ENCODE results near the gene MYMX. TPM values are rescaled to one million over a fixed set of nuclear protein-coding genes. Genes with fewer than 3 reads are reported as not detected.

Gene MYMX
- total RNA-seq, 1 experiment from 2014 or later: 1.8 TPM

DNA sequence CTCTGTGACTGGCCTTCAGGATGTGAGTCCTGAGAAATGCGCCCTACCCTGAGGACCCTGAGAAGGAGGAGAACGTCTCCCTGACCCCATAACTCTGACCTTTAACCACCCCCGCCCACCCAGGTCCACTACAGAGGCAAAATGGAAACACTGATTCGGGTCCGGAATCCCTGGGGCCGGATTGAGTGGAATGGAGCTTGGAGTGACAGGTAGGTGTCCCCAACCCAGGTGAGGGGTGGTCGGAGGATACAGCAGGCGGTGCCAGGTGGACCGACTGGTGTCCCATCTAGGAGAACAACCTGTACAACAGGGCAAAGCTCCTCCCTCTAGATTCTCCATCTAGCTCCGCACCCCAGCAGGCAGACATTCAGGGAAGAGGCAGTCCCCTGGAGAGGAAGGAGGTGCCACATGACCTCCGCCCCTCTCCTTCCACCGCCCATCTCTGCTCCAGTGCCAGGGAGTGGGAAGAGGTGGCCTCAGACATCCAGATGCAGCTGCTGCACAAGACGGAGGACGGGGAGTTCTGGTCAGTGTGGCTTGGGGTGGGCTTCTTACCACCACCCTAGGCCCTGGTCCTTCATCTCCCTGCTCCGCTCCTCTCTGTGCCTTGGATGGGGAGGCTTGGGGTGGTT, 40.5 kb upstream of the MYMX start:
- Histone ChIP-seq H3K27ac (ENCODE audit: low read length) (peak overlapping the region; percentile 90), H3K27me3 (ENCODE audit: control insufficient read depth, insufficient read depth, low read length) (no peaks in the 10 kb centered on the region), H3K9me3 (ENCODE audit: control insufficient read depth, insufficient read depth, low read depth, low read length) (no peaks in the 10 kb centered on the region), H3K4me1 (ENCODE audit: control insufficient read depth, insufficient read depth, low read length) (peaks cover 54% of the 10 kb centered on the region), H3K4me3 (ENCODE audit: low read depth in 2 of 2, low read length in 2 of 2) (no peak overlapping the region), H3K36me3 (ENCODE audit: control insufficient read depth, insufficient read depth, low read length) (no peaks in the 10 kb centered on the region)
- ChIA-PET CTCF (interaction anchor here (0.6 kb wide), 2 partner anchors 18 to 21 kb away, joined by 3 to 13 read pairs; no protein-coding TSS in a partner anchor), POLR2A (interaction anchor here (0.6 to 0.7 kb wide), 2 partner anchors 13 to 31 kb away, joined by 3 to 6 read pairs; no protein-coding TSS in a partner anchor)
- in situ Hi-C loops (cut with HindIII; ENCODE audit: low pct_unique_long_range_greater_than_20kb, low sequenced_read_pairs): no loop called here
- ATAC-seq (no peak), DNase-seq (ENCODE audit: low read depth, low spot score) (no peak)
- intact Hi-C loops (cut with micrococcal nuclease; ENCODE audit: unreplicated experiment): loop anchor here (5.0 kb wide), 1 partner anchor 46 kb away; the partner anchor contains the start of gene SLC29A1
- TF ChIP-seq, protein P1, sequence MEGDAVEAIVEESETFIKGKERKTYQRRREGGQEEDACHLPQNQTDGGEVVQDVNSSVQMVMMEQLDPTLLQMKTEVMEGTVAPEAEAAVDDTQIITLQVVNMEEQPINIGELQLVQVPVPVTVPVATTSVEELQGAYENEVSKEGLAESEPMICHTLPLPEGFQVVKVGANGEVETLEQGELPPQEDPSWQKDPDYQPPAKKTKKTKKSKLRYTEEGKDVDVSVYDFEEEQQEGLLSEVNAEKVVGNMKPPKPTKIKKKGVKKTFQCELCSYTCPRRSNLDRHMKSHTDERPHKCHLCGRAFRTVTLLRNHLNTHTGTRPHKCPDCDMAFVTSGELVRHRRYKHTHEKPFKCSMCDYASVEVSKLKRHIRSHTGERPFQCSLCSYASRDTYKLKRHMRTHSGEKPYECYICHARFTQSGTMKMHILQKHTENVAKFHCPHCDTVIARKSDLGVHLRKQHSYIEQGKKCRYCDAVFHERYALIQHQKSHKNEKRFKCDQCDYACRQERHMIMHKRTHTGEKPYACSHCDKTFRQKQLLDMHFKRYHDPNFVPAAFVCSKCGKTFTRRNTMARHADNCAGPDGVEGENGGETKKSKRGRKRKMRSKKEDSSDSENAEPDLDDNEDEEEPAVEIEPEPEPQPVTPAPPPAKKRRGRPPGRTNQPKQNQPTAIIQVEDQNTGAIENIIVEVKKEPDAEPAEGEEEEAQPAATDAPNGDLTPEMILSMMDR (IDR thresholded peaks at IDR 0.05): no peak
- TF ChIP-seq TCF7L2 (IDR thresholded peaks at IDR 0.05; ENCODE audit: low read depth, low read length) (no peak), POLR2AphosphoS5 (IDR thresholded peaks at IDR 0.05; ENCODE audit: low read depth, low read length) (no peak), SIN3A (IDR thresholded peaks at IDR 0.05; ENCODE audit: borderline replicate concordance, insufficient read depth, low read depth, low read length) (no peak)
- TF ChIP-seq, protein P2, sequence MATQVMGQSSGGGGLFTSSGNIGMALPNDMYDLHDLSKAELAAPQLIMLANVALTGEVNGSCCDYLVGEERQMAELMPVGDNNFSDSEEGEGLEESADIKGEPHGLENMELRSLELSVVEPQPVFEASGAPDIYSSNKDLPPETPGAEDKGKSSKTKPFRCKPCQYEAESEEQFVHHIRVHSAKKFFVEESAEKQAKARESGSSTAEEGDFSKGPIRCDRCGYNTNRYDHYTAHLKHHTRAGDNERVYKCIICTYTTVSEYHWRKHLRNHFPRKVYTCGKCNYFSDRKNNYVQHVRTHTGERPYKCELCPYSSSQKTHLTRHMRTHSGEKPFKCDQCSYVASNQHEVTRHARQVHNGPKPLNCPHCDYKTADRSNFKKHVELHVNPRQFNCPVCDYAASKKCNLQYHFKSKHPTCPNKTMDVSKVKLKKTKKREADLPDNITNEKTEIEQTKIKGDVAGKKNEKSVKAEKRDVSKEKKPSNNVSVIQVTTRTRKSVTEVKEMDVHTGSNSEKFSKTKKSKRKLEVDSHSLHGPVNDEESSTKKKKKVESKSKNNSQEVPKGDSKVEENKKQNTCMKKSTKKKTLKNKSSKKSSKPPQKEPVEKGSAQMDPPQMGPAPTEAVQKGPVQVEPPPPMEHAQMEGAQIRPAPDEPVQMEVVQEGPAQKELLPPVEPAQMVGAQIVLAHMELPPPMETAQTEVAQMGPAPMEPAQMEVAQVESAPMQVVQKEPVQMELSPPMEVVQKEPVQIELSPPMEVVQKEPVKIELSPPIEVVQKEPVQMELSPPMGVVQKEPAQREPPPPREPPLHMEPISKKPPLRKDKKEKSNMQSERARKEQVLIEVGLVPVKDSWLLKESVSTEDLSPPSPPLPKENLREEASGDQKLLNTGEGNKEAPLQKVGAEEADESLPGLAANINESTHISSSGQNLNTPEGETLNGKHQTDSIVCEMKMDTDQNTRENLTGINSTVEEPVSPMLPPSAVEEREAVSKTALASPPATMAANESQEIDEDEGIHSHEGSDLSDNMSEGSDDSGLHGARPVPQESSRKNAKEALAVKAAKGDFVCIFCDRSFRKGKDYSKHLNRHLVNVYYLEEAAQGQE (IDR thresholded peaks at IDR 0.05; ENCODE audit: insufficient read depth in 1 of 2, low read depth in 2 of 2, low read length in 1 of 2): no peak
- BruUV-seq (replicated peaks): no TSS peak

DNA sequence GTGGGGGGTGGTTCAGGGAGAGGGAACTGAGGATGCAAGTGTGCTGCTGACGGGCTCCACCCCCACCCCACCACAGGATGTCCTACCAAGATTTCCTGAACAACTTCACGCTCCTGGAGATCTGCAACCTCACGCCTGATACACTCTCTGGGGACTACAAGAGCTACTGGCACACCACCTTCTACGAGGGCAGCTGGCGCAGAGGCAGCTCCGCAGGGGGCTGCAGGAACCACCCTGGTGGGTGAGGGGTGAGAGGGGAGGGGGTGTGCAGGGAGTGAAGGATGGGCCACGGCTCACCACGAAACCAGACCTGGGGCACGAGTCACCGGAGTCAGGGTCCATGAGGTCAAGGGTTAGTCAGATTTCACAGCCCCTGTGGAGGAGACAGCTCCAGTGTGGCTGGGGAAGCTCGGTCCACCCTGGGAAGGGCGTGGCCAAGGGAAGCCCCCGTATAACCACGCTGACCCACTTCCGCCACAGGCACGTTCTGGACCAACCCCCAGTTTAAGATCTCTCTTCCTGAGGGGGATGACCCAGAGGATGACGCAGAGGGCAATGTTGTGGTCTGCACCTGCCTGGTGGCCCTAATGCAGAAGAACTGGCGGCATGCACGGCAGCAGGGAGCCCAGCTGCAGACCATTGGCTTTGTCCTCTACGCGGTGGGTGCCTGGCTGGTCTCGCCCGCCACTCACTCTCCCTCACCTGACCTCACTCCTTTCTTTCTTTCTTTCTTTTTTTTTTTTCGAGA, 39.8 kb upstream of the MYMX start:
- ChIA-PET CTCF (interaction anchor here (0.5 to 1.2 kb wide), 3 partner anchors 19 to 61 kb away, joined by 3 to 7 read pairs (median 4); no protein-coding TSS in a partner anchor), POLR2A (interaction anchor here (0.6 to 0.7 kb wide), 3 partner anchors 13 to 46 kb away, joined by 3 to 6 read pairs (median 3); partner anchors contain the start of gene SLC29A1)
- no peaks in the 10 kb centered on the region for H3K27me3 ChIP-seq (ENCODE audit: control insufficient read depth, insufficient read depth, low read length)
- no peaks in the 10 kb centered on the region for H3K36me3 ChIP-seq (ENCODE audit: control insufficient read depth, insufficient read depth, low read length)
- no TSS peak for BruUV-seq (replicated peaks)
- in situ Hi-C loops (cut with HindIII; ENCODE audit: low pct_unique_long_range_greater_than_20kb, low sequenced_read_pairs): no loop called here
- no peak overlapping the region for H3K4me3 ChIP-seq (ENCODE audit: low read depth in 2 of 2, low read length in 2 of 2)
- ATAC-seq (no peak), DNase-seq (ENCODE audit: low read depth, low spot score) (no peak)
- no peaks in the 10 kb centered on the region for H3K9me3 ChIP-seq (ENCODE audit: control insufficient read depth, insufficient read depth, low read depth, low read length)
- intact Hi-C loops (cut with micrococcal nuclease; ENCODE audit: unreplicated experiment): loop anchor here (5.0 kb wide), 1 partner anchor 45 kb away; the partner anchor contains the start of gene SLC29A1
- peak overlapping the region; percentile 90 for H3K27ac ChIP-seq (ENCODE audit: low read length)
- TF ChIP-seq, protein P1 (IDR thresholded peaks at IDR 0.05): no peak
- no peak for TF ChIP-seq POLR2AphosphoS5 (IDR thresholded peaks at IDR 0.05; ENCODE audit: low read depth, low read length)
- TF ChIP-seq TCF7L2 (IDR thresholded peaks at IDR 0.05; ENCODE audit: low read depth, low read length): no peak
- TF ChIP-seq, protein P2 (IDR thresholded peaks at IDR 0.05; ENCODE audit: insufficient read depth in 1 of 2, low read depth in 2 of 2, low read length in 1 of 2): no peak
- TF ChIP-seq SIN3A (IDR thresholded peaks at IDR 0.05; ENCODE audit: borderline replicate concordance, insufficient read depth, low read depth, low read length): no peak
- peaks cover 54% of the 10 kb centered on the region for H3K4me1 ChIP-seq (ENCODE audit: control insufficient read depth, insufficient read depth, low read length)
